Endothelial cell of umbilical vein (primary cell): ENCODE results near the gene TMPRSS9. TPM values are rescaled to one million over a fixed set of nuclear protein-coding genes. Genes with fewer than 3 reads are reported as not detected.

ENCODE experiments used
- BruUV-seq: library from RNA; stranded (reverse); fragments of 400-500 nt; replicated peaks from 2 replicates; lab custom pipeline; 2021; lab: Mats Ljungman, UMichigan
- CTCF ChIA-PET: fragments of 300-600, 350-600 bp; sonication (Branson Sonifier 250); formaldehyde crosslinking; loops from one replicate; lab custom pipeline; 2021; ENCODE audit warnings: antibody characterized with exemption, inconsistent platforms; lab: Charles Lee
- POLR2A ChIA-PET: fragments of 300-600, 350-600 bp; sonication (Branson Sonifier 250); formaldehyde crosslinking; loops from one replicate; lab custom pipeline; 2021; ENCODE audit warnings: antibody characterized with exemption, inconsistent platforms; lab: Charles Lee
- DNase-seq: peaks from one replicate; pipeline ENCODE4 v3.0.0-alpha.2; 2011; ENCODE audit warnings: low read depth, low spot score
- FAIRE-seq: peaks from 2 replicates; lab custom pipeline; 2011; peaks lifted over from hg19 to GRCh38; lab: Jason Lieb, UNC
- H2AFZ ChIP-seq: 2 replicates; pipeline ENCODE4 v1.6.0; 2012; ENCODE audit warnings: low read depth, low read length, control low read depth, inconsistent platforms
- H3K27ac ChIP-seq: 2 replicates; pipeline ENCODE4 v1.5.1; 2011; ENCODE audit warnings: low read depth, mild to moderate bottlenecking, control low read depth, low read length, moderate library complexity; ENCODE audit not compliant: insufficient read depth
- H3K27me3 ChIP-seq, 2 experiments: 2 replicates each; pipeline versions ENCODE4 v1.6.0 to v1.6.1; 2011; ENCODE audit warnings: low read length in 2 of 2, mixed read lengths in 1 of 2; ENCODE audit not compliant: control insufficient read depth in 2 of 2, insufficient read depth in 2 of 2
- H3K36me3 ChIP-seq, 2 experiments: 2 replicates in 1 of 2; 3 replicates in 1 of 2; pipeline ENCODE4 v1.5.1; 2011; ENCODE audit warnings: low read length in 2 of 2, mild to moderate bottlenecking in 1 of 2, moderate library complexity in 1 of 2; ENCODE audit not compliant: control insufficient read depth in 2 of 2, insufficient read depth in 2 of 2; ENCODE audit errors: extremely low read depth in 1 of 2
- H3K4me1 ChIP-seq: 3 replicates; pipeline ENCODE4 v1.5.1; 2011; ENCODE audit warnings: mild to moderate bottlenecking, low read length; ENCODE audit not compliant: control insufficient read depth, insufficient read depth; ENCODE audit errors: extremely low read depth
- H3K4me2 ChIP-seq: 2 replicates; pipeline ENCODE4 v1.6.1; 2011; ENCODE audit warnings: low read length, control low read depth, mixed read lengths; ENCODE audit not compliant: insufficient read depth
- H3K4me3 ChIP-seq, 3 experiments: fragments of 200-600 bp in 1 of 3; sonication (generic), shearing (Covaris generic) in 1 of 3; replicated peaks in 1 of 3; 2 replicates each; pipeline ENCODE4 v1.5.1; 2011 to 2016; ENCODE audit warnings: control low read depth in 3 of 3, low read length in 3 of 3, mild to moderate bottlenecking in 2 of 3, inconsistent platforms in 1 of 3, low read depth in 1 of 3, moderate library complexity in 1 of 3; ENCODE audit not compliant: insufficient read depth in 1 of 3
- H3K79me2 ChIP-seq: 2 replicates; pipeline ENCODE4 v1.6.0; 2012; ENCODE audit warnings: low read length, inconsistent platforms; ENCODE audit not compliant: control insufficient read depth, insufficient read depth
- H3K9ac ChIP-seq: replicated peaks from 2 replicates; pipeline ENCODE3; 2011; ENCODE audit warnings: low read length, control low read depth; ENCODE audit not compliant: insufficient read depth; ENCODE audit errors: extremely low read depth
- H3K9me1 ChIP-seq: replicated peaks from 3 replicates; pipeline ENCODE4 v1.6.0; 2011; ENCODE audit warnings: mild to moderate bottlenecking, low read length; ENCODE audit not compliant: control insufficient read depth, insufficient read depth; ENCODE audit errors: extremely low read depth
- H3K9me3 ChIP-seq: replicated peaks from 2 replicates; pipeline ENCODE4 v1.5.1; 2012; ENCODE audit warnings: low read length, inconsistent platforms; ENCODE audit not compliant: control insufficient read depth, insufficient read depth
- H4K20me1 ChIP-seq: replicated peaks from 2 replicates; pipeline ENCODE3; 2011; ENCODE audit warnings: mild to moderate bottlenecking, low read length; ENCODE audit not compliant: control insufficient read depth, insufficient read depth; ENCODE audit errors: extremely low read depth
- CTCF ChIP-seq, 2 donors: IDR thresholded peaks; 1 replicate in 1 of 2; 2 replicates in 1 of 2; pipeline ENCODE4 v1.5.1; 2011; ENCODE audit warnings: low read length in 2 of 2, mild to moderate bottlenecking in 2 of 2, moderate library complexity in 2 of 2, control low read depth in 1 of 2, inconsistent platforms in 1 of 2, low read depth in 1 of 2; ENCODE audit not compliant: insufficient read depth in 1 of 2; ENCODE audit errors: extremely low read depth in 1 of 2
- EZH2 ChIP-seq: IDR thresholded peaks from 2 replicates; pipeline ENCODE4 v1.6.1; 2012; ENCODE audit warnings: borderline replicate concordance, low read depth, mild to moderate bottlenecking, moderate library complexity, low read length, inconsistent platforms; ENCODE audit not compliant: severe bottlenecking
- FOS ChIP-seq: IDR thresholded peaks from 2 replicates; pipeline ENCODE4 v1.6.1; 2011; ENCODE audit warnings: mild to moderate bottlenecking, low read length, moderate library complexity, borderline replicate concordance; ENCODE audit not compliant: insufficient read depth
- GATA2 ChIP-seq: IDR thresholded peaks from 2 replicates; pipeline ENCODE4 v1.7.0; 2011; ENCODE audit warnings: low read depth, mild to moderate bottlenecking, moderate library complexity, mixed read lengths, low read length; ENCODE audit not compliant: insufficient read length, insufficient read depth
- JUN ChIP-seq: IDR thresholded peaks from 2 replicates; pipeline ENCODE4 v1.6.1; 2011; ENCODE audit warnings: borderline replicate concordance, low read depth; ENCODE audit not compliant: insufficient read length, insufficient read depth
- MAX ChIP-seq: IDR thresholded peaks from 2 replicates; pipeline ENCODE4 v1.6.1; 2011; ENCODE audit not compliant: insufficient read depth, insufficient read length
- MYC ChIP-seq: IDR thresholded peaks from one replicate; pipeline ENCODE4 v1.6.1; 2011; ENCODE audit warnings: mild to moderate bottlenecking, low read depth, low read length
- POLR2A ChIP-seq: IDR thresholded peaks from 2 replicates; pipeline ENCODE4 v1.6.1; 2012; ENCODE audit warnings: low read depth, mild to moderate bottlenecking, control low read depth, low read length
- POLR2AphosphoS5 ChIP-seq: IDR thresholded peaks from 2 replicates; pipeline ENCODE4 v1.6.1; 2012; ENCODE audit warnings: low read depth, mild to moderate bottlenecking, control low read depth, low read length, moderate library complexity; ENCODE audit not compliant: insufficient read depth
- dilution Hi-C: fragments of 300-500 bp; cut with MboI; formaldehyde crosslinking; loops from one replicate; pipeline ENCODE4 v1.15.0; 2019; ENCODE audit warnings: low sequenced_read_pairs; ENCODE audit not compliant: extremely low pct_ligation_motif_present
- intact Hi-C: fragments of 100-400 bp; cut with micrococcal nuclease; formaldehyde crosslinking; loops from one replicate; pipeline ENCODE4 v1.10.0; 2022
- polyA plus RNA-seq, 4 experiments: library from polyadenylated mRNA; depleted of rRNA in 3 of 4; stranded (reverse) in 3 of 4; unstranded in 1 of 4; fragments of >200 nt; gene quantifications; 2 replicates each; pipeline versions ENCODE4 v1.2.1 to v1.2.3, GENCODE V29; 2011 to 2012; ENCODE audit warnings: missing spikeins in 1 of 4
- total RNA-seq: library from RNA; stranded (reverse); gene quantifications from 2 replicates; pipeline ENCODE4 v1.2.3, GENCODE V29; 2021

The TMPRSS9 gene
- total and polyA plus RNA-seq, 2 donors (not counting 3 experiments of a cell fraction or from before 2014, with no cell fraction given) = not detected

GRCh38 chr19:2417881-2418406, 57.9 kb downstream of the TMPRSS9 start:
- Histone ChIP-seq H3K9me3 (no peaks in the 10 kb centered on the region), H3K4me2 (no peak overlapping the region), H3K4me1 (peaks cover 2% of the 10 kb centered on the region), H3K36me3 (peaks cover 0 to 1% of the 10 kb centered on the region in 2 experiments), H3K79me2 (no peaks in the 10 kb centered on the region), H3K4me3 (no peak overlapping the region), H3K9ac (no peak overlapping the region), H2AFZ (no peak overlapping the region), H3K9me1 (no peaks in the 10 kb centered on the region), H3K27me3 (no peaks in the 10 kb centered on the region), H3K27ac (no peak overlapping the region), H4K20me1 (no peaks in the 10 kb centered on the region)
- intact Hi-C loops (no loop called here), dilution Hi-C loops (no loop called here)
- ChIA-PET CTCF (no interaction called here), POLR2A (no interaction called here)
- BruUV-seq = no TSS peak
- DNase-seq (no peak), FAIRE-seq (no peak)
- TF ChIP-seq FOS (no peak), MYC (no peak), JUN (no peak)

- DNase-seq = no peak
- Histone ChIP-seq H3K4me1 (peaks cover 2% of the 10 kb centered on the region), H3K27me3 (no peaks in the 10 kb centered on the region), H3K36me3 (peaks cover 0 to 1% of the 10 kb centered on the region in 2 experiments), H3K4me3 (no peak overlapping the region), H3K79me2 (peaks cover 9% of the 10 kb centered on the region), H3K9me1 (no peaks in the 10 kb centered on the region), H3K9me3 (no peaks in the 10 kb centered on the region), H2AFZ (no peak overlapping the region), H3K4me2 (no peak overlapping the region), H4K20me1 (no peaks in the 10 kb centered on the region), H3K9ac (no peak overlapping the region), H3K27ac (no peak overlapping the region)
- intact Hi-C loops (no loop called here), dilution Hi-C loops (no loop called here)
- no peak for TF ChIP-seq JUN
- TF ChIP-seq FOS = no peak
- no peak for TF ChIP-seq MAX
- TF ChIP-seq MYC = no peak
- no peak for TF ChIP-seq GATA2
- no peak for TF ChIP-seq POLR2A
- no peak for TF ChIP-seq CTCF (IDR thresholded peaks at IDR 0.05; ENCODE audit: extremely low read depth in 1 of 2, insufficient read depth in 1 of 2, low read depth in 1 of 2, low read length in 2 of 2)
- TF ChIP-seq POLR2AphosphoS5 = no peak
- TF ChIP-seq EZH2 = no peak
- ChIA-PET POLR2A (no interaction called here), CTCF (no interaction called here)
- BruUV-seq = no TSS peak
- FAIRE-seq = no peak
Observed at GRCh38 chr19:2419754-2420153, 59.7 kb downstream of the TMPRSS9 start.
